CD4-positive, alpha-beta T cell treated with Interleukin-17A for 4 hours (primary cell): Measurements from ENCODE around the gene TWF2.
A peak's percentile ranks its signal among the peaks of the same experiment; 100 is the strongest.

Experiments used
- DNase-seq: peaks from one replicate; pipeline ENCODE4 v3.0.0-alpha.2; 2020; ENCODE audit warnings: mixed read lengths

The TWF2 gene

DNA sequence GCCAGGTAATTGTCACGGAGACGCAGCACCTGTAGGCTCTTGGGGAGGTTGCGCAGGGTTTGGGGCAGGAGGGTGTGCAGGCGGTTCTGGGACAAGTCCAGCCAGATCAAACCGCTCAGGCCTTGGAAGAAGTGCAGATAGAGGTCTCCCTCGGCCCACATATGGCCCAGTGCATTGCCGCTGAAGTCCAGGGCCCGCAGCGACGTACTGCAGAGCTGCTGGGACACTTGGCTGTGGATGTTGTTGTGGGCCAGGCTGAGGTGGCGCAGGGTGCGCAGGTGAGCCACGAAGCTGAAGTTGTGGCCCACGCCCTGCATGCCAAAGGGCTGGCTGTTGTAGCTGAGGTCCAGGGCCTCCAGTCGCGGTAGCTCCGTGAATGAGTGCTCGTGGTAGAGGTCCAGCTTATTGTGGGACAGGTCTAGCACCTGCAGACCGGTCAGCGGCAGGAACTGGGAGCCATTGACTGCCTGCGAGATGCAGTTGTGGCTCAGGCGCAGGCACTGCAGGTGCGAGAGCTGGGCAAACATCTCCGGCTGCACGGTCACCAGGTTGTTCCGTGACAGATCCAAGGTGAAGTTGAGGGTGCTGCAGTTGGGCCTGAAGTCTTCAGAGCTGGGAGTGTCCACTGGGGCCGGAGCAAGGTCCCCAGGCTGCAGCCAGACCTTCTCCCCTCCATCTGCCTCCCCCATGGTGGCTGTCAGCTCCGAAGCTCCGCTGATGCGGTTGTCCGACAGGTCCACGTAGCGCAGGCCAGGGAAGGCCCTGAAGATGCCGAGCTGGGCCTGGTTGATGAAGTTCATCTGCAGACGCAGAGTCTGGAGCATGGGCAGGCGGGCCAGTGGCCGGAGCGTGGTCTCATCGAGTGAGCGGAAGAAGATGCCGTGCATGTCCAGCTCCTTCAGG lies 16.4 kb downstream of the TWF2 start:
- DNase-seq, result no peak

DNA sequence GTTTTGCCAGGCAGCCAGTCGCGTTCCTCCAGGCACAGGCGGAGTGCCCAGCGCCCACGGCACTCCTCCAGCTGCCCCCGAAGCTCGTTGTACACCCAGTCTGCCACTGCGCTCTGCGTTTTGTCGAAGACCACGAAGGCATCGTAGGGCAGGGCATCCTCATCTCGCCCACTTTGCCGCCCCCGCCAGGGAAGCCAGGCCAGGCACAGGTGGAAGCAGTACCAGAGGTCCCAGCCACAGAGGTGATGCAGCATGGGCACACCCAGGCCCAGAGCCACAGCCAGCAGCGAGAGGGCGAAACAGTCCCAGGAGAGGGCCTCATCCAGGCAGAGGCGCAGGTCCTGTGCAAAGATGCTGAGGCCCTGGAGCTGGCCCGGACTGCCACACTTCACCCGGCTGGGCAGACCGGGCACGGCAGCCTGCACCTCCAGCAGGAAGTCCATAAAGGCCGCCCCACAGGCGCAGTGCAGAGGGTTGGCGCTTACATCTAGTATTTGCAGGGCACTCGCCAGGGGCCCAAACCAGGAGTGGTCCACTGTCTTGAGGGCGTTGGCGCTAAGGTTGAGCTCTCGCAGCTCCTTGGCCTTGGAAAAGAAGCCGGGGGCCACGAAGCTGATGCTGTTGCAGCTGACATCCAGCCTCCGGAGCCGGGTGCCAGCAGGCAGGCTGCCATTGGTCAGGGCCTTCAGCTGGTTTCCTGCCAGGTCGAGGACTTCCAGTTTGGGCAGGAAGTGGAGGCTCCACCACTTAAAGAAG lies 17.2 kb downstream of the TWF2 start:
- peak; percentile 81 for DNase-seq

DNA sequence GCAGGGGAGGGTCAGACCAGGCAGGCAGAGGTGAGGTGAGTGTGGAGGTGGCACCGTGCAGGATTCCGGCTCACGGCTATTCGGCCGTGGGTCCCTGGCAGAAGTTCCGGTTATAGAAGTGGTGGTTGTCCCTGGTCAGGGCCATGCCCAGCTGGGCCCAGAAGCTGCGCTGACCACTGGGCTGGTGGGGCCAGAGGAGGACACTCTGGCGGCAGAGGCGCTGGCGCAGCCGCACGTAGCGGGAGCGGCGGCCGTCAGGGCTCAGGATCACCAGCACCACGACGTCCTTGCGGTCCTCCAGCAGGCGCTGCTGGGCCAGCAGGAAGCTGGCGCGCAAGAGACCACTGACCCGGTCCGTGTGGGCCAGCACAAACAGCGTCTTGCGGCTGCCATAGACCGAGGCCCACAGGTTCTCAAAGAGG lies 17.8 kb downstream of the TWF2 start:
- DNase-seq, result no peak

DNA sequence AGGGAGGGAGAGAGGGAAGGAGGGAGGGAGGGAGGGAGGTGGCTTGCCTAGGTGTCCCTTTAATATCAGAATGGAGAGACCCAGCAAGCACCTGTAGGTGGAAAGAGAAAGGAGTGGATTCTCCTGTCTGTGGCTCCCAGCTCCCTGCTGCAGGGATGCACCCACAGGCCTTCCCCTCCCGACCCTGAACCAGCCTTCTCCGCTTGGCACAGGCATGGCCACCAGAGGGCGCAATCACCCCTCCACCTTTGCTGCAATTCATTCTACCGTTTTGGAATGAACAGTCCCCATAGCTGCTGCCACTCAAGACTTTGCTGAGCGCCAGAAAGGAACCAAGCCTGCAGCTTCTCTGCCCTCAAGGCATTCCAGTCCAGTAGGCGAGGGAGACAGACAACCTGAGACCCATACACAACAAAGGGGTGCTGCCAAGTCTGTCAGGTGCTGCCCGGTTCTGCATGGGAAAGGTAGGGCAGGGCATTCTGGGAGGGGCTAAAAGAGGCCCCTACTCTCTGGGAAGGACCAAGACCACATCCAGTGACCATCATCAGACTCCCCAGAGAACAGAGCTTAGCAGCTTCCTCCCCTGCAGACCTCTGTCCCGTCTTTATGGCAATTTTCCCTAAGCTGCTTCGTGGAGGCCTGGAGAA lies 18.5 kb downstream of the TWF2 start:
- DNase-seq, result peak; percentile 94

DNA sequence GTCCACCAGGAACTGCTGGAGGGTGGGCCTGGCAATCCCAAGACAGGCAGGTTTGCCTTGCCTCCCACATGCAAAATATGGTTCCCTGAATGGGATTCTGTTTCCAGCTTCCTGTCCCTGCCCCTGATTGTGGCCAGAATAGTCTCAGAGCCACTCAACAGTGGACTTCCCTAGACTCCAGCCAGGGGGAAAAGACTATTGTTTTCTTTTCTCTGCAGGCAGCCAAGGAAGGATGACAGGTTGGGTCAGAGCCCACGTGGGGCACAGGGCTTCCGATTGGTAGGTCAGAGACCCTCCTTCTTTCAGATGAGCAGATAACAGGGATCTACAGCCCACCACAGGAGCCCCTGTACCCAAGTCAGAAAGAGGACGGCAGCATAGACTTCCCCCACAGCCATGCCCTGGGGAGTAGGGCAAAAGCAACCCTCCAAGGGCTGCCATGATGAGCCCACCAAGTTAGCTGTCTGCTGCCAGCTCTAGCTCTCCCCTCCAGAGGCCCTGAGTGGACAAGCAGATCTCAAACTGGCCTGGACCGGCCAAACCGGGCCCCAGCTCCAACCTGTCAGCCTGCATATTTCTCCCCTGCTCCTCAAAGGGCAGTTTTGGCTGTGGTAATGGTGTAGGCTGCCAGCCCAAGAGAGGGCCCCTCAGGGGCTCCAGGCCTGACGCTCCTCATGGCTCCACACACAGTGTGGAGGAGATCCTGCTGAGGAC lies 19.9 kb downstream of the TWF2 start:
- peak; percentile 9 for DNase-seq

DNA sequence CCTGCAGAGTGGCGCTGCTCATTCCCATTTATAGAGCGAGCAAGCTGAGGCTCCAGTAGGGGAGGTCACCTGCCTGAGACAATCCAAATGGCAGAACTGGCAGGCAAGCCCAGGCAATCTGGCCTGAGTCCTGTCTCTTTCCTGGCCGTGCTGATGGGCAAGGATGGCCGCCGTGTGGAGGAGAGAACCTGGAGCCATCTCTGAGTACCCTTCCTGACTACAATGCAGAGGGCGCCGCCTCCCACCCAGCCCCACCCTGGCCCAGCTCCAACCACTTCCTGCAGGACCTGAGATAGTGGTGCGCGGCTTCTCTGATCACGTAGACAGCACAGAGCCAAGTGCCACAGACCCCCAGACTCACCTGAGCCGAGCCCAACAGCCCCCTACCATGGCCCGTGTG lies 20.5 kb downstream of the TWF2 start:
- peak; percentile 73 for DNase-seq

DNA sequence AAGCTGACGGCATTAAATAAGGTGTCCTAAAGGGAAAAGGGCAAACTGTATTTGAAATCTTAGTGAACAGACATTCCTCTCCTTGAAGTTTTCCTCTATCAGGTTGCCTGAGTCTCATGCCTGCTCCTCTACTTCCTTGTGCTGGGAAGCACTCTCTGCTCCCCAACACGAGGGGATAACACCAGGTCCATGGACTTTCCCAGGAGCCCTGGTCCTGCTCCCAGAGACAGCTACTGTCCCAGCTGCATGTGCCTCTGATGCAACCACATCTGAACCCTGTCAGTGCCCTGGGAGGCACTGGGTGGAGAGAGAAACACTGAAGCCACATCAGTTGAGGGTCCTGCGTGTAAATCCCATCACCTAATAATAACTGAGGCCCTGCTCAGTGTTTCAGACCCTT lies 20.9 kb downstream of the TWF2 start:
- DNase-seq, result no peak

DNA sequence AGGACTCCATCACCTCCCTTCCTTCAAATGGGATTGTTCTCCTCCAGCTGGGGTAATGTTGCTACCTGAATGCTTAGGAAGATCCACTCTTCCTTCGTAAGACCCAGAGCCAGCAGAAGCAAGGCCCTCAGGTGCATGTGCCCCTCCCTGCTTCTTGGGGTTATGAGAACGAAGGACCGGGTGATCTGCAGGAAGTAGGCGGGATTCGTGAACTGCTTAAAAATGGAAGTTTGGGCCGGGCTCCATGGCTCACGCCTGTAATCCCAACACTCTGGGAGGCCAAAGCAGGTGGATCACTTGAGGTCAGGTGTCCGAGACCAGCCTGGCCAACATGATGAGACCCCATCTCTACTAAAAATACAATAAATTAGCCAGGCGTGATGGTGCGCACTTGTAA lies 21.6 kb downstream of the TWF2 start:
- peak; percentile 64 for DNase-seq

DNA sequence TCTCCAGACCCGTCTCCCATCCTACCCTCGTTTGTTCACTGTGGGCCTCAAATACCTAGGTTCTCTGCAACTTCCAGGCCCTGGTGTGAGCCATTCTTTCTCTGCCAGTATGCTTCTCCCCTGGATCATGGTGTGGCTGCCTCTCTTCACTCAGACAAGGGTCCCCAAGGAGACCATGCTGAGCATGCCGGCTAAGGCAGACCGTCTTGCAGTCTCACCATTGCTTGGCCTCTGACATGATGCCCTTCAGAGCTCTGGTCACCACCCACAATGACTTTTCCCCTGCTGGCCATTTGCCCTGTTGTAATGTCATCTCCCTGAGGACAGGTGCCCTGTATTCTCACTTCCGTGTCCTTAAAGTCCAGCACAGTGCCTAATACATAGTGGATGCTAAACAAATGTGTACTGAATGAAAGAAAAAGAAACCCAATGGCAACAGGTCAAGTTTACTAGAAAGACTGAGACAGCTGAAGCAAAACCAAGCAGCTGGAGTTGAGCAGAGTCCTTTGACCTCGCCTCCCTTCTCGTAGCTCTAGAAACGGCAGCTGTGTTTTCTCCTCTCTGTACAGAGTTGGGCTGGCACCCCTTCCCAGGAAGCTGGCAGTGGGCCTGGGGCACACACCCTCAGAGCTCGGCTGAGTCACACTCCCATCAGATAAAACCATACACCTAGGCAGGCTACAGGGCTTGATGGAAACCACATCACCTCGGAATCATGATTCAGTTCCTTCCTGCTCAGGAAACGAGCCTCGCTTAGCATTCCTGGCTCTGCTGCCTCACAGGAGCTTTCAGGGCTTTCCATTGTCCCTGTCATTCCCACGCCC lies 22.2 kb downstream of the TWF2 start:
- DNase-seq, result peak; percentile 88

DNA sequence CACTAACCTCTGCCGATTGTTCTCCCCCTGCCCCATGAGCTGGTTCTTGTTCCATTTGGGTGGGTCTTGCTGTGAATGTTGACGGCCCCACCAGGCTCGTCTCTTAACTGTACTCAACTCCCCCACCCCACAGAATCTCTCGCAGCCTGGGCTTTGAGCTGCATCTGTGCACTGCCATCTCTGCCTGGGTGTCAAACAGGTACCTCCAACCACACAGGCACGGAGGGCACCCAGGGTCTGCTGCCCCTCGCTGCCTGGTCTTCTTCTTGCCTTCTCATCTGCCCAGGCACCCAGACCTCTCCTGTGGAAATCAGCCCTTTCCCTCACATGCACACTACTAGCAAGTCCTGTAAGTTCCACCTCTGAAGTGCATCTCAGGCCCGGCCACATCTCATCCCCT lies 23.6 kb downstream of the TWF2 start:
- DNase-seq, result no peak

DNA sequence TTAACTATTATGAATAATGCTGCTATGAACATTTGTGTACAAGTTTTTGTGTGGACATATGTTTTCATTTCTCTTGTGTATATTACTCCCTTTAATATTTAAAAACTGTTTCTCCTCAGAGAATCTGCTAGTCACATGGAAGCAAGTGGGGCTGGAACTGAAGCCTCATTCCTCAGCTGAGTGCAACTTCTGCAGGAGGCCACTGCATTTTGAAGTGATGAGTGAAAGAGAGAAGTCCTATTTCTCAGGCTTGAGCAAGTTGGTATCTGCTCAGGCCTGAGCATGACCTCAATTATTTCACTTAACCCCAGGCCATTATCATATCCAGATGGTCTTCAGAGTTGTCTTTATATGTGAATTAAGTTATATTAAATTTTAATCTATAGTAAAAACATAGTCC lies 25.1 kb downstream of the TWF2 start:
- DNase-seq, result no peak

DNA sequence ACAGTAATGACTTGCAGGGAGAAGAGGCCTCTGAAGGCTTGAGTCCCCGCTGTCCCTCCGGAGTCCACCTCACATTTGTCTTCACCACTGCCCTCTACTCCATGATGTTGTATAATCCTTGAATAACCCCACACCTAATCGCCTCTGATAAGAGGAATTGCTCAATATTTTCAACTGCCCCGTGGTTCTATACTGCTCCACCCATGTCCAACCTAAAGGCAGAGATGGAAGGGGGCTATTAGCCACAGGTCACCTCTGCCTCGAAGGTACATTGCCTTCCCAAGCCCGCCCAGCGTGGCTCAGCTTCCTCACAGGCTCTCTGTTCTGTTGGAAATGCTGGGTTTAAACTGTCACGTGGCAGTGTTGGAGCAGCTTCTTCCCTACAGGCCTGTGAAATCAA lies 26.0 kb downstream of the TWF2 start:
- no peak for DNase-seq

DNA sequence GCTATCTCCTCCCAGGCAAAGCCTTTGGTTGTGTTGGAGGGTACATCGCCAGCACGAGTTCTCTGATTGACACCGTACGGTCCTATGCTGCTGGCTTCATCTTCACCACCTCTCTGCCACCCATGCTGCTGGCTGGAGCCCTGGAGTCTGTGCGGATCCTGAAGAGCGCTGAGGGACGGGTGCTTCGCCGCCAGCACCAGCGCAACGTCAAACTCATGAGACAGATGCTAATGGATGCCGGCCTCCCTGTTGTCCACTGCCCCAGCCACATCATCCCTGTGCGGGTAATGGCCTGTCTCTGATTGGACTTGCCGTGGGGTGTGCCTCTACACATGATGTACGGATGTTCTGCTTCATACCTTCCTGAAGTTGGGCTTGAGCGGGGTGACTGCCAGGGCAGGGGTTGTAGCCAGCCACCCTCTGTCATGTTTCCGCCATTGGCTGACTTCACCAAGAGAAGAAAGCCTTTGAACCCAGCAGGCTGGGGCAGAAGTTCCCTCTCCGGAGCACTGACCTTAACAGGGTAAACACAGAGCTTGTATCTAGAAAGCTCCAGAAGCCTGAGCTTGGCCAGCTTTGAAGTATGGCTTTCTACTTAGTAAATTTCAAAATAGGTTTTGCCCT lies 27.6 kb downstream of the TWF2 start:
- DNase-seq, result no peak

DNA sequence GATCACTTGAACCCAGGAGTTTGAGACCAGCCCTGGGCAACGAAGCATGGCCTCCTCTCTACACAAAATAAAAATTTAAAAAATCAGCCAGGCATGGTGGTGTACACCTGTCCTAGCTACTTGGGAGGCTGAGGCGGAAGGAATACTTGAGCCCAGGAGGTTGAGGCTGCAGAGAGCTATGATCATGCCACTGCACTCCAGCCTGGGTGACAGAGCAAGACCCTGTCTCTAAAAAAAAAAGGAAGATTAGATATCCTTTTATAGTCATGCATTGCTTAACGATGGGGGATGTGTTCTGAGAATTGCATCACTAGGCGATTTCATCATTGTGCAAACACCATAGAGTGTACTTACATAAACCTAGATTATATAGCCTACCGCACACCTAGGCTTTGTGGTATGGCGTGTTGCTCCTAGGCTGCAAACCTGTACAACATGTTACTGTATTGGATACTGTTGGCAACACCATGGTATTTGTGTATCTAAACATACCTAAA lies 28.4 kb downstream of the TWF2 start:
- DNase-seq, result no peak

DNA sequence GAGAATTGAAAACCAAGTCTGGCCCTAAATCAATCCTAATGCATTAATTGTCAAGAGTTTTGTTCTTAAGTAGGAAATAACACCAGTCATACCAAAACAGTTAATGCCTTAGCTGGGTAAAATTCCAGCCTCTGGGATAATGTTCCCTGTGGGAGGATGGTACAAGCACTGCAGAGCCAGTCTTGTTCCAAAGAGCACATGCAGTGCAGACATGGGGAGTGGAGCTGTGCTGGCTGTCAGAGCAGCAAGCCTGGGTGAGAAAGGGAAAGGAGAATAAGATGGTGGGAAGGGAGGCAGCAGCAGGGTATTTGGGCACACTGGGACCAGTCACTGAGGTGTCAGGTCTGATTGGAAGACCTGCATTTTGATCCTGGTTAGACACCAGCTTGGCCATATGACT lies 28.9 kb downstream of the TWF2 start:
- no peak for DNase-seq

DNA sequence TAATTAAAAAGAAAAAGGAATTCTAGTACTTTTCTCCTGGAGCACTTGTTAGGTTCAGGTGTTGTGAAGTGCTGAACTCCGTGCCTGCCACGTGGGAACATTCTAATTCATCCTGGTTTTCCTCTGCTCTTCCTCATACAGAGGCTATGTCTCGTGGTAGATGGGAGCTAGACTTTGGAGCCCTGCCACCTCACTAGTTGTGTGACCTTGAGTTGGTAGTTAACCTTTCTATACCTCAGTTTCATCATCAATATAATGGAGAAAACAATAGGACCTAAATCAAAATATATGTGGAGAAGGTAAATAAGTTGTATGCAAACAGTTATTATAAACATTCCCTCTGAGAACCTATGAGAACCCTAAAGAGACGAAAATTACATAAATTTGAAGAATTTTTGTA lies 30.4 kb downstream of the TWF2 start:
- DNase-seq, result no peak

DNA sequence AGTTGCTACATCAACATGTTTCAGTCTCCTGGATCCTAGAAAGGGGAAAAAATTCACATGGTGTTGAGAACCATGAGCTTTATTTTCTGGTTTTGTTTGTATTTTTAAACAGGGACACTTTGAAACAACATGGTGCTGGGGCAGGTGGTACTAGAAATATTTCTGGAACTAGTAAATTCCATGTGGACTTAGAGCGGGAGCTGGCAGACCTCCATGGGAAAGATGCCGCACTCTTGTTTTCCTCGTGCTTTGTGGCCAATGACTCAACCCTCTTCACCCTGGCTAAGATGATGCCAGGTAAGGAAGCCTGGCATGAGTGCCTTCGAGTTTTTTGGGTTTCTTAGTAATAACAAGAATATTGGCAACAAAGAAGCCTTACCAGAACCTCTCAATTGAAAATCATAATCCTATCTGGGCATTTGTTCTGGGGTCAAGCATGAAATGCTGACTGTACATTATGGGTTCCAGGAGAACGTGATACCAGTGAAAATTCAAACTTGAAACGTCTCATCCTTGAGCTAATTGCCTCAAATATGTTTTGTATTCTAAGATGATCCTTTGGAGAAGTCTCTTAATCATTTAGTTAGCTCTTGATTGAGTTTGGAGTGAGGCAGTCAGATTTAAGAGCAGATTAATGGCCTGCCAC lies 33.1 kb downstream of the TWF2 start:
- DNase-seq, result no peak

DNA sequence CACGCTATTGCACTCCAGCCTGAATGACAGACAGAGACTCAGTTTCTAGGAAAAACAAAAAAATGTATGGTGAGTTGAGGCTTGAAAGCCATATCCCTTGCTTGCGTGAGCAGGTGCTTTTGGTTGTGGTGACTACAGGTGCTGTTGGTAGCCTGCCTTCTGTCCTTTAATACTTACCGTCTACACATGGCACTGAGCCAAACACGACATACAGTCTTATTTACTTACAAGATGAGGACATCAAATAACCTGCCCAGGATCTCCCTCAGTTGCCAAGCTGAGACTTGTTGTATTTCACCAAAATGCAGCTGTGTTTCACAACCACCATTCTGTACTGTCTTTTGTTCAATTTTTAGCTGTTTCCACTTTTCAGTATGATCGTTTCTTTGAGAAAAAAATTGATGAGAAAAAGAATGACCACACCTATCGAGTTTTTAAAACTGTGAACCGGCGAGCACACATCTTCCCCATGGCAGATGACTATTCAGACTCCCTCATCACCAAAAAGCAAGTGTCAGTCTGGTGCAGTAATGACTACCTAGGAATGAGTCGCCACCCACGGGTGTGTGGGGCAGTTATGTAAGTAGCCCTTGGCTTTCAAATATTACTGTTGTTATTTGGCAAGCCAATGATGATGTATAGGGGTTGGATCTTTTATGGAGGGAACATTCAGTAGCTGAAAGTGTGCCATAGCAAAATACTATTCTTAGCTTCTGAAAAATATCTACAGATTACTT lies 34.5 kb downstream of the TWF2 start:
- no peak for DNase-seq

DNA sequence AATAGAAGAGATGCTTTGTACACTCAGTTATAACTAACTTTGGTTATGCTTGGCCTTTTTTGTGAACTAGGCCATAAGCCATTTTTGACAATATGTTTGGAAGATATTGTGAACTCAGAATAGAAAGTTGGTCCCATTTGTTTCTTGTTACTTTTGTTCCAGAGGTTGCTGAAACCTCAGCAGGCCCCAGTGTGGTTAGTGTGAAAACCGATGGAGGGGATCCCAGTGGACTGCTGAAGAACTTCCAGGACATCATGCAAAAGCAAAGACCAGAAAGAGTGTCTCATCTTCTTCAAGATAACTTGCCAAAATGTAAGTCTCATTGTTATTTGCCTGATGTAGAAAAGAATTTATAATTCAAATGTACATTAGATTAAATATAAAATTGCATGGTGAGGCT lies 35.3 kb downstream of the TWF2 start:
- DNase-seq, result no peak

DNA sequence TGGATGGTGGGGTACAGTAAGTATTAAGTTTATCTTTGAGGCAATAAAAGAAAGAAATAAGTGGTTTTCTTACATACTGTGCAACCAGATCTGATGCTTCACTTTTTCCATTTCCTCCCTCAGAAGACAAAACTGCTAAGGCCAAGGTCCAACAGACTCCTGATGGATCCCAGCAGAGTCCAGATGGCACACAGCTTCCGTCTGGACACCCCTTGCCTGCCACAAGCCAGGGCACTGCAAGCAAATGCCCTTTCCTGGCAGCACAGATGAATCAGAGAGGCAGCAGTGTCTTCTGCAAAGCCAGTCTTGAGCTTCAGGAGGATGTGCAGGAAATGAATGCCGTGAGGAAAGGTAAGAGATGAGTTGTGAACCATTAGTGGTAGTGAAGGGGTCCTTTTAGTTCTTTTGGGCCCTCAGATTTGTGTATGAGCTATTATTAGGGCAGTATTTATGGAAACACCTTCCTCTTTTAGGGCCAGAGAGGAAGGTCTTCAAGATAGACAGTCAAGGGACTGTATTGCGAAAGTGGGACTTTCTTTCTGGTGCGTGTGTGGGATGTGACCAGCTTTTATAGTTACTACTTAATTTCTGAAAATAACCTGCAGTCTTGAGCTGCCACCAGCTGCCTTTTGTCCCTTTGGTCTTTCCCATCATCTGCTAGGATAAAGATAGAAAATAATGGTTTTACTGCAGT lies 36.4 kb downstream of the TWF2 start:
- DNase-seq, result no peak
